ENCODE measurements around the gene UNC45A. TPM values are rescaled to one million over a fixed set of nuclear protein-coding genes. Genes with fewer than 3 reads are reported as not detected.
A peak's percentile ranks its signal among the peaks of the same experiment; 100 is the strongest.

Gene UNC45A
- total RNA-seq, 1 experiment from 2014 or later, result 101 TPM

- ChIA-PET CTCF (interaction anchor here (1.0 to 4.7 kb wide), 5 partner anchors 34 to 278 kb away, joined by 3 to 20 read pairs (median 3); no protein-coding TSS in a partner anchor), POLR2A (no interaction called here)
- Mint-ChIP-seq H3K4me3 (no peak overlapping the region), H3K4me1 (peaks cover 33% of the 10 kb centered on the region), H3K36me3 (peaks cover 2% of the 10 kb centered on the region), H3K9me3 (no peaks in the 10 kb centered on the region), H3K27me3 (ENCODE audit: low read depth) (no peaks in the 10 kb centered on the region), H3K27ac (no peak overlapping the region)
- DNase-seq (ENCODE audit: low spot score) (no peak), ATAC-seq (no peak)
- TF ChIP-seq JAZF1 (CRISPR knock-in tag; IDR thresholded peaks at IDR 0.05) (no peak), CREM (CRISPR knock-in tag; IDR thresholded peaks at IDR 0.05) (no peak), ZNF396 (CRISPR knock-in tag; IDR thresholded peaks at IDR 0.05; ENCODE audit: borderline replicate concordance) (no peak), NFATC4 (CRISPR knock-in tag; IDR thresholded peaks at IDR 0.05) (no peak), RORB (CRISPR knock-in tag; IDR thresholded peaks at IDR 0.05) (no peak), NR3C1 (CRISPR knock-in tag; conservative IDR thresholded peaks at IDR 0.05; ENCODE audit: low read depth) (no peak), ZNF423 (CRISPR knock-in tag; IDR thresholded peaks at IDR 0.05) (no peak), NR2C2 (CRISPR knock-in tag; IDR thresholded peaks at IDR 0.05) (no peak), ZNF263 (CRISPR knock-in tag; IDR thresholded peaks at IDR 0.05; ENCODE audit: low read depth) (no peak)
These were observed 55.4 kb downstream of the UNC45A start for GRCh38 chr15:90990446-90990845.

DNA sequence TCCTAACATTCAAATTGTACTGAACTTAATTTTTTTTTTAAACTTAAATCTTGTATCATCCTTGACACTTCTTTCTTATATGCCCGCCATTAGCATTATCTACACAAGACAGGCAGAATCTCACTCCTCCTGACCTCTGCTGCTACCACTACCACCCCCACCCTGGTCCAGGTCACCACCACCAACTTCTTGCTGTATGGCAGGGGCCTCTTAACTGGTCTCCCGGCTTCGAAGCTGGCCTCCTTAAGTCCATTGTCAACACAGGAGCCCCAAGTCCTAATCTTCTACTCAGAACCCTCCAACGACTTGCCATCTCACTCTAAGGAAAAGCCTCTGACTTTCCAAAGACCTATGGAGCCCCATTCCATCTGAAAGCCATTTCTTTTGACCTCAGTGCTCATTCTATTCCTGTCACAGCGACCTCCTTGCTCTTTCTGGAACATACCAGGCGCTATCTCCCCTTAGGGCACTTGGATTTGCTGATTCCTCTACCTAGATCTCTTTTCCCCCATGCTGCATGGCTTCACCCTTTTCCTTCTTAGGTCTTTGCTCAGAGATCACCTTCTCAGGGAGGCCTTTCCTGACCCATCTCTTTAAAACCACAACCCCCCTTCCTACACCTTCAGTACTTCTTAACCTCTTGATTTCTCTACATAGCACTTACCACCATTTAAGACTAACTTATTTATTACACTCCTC is 56.7 kb downstream of the UNC45A start:
- H3K27me3 Mint-ChIP-seq (ENCODE audit: low read depth), result no peaks in the 10 kb centered on the region
- peaks cover 2% of the 10 kb centered on the region for H3K36me3 Mint-ChIP-seq
- TF ChIP-seq TCF7 (CRISPR knock-in tag; IDR thresholded peaks at IDR 0.05; ENCODE audit: low read depth), result no peak
- TF ChIP-seq JUN (CRISPR knock-in tag; IDR thresholded peaks at IDR 0.05), result no peak
- no peak for TF ChIP-seq ELF4 (CRISPR knock-in tag; IDR thresholded peaks at IDR 0.05; ENCODE audit: low read depth)
- no peak for TF ChIP-seq NFATC4 (CRISPR knock-in tag; IDR thresholded peaks at IDR 0.05)
- TF ChIP-seq ZNF138 (CRISPR knock-in tag; conservative IDR thresholded peaks at IDR 0.05), result no peak
- no peak for TF ChIP-seq JAZF1 (CRISPR knock-in tag; IDR thresholded peaks at IDR 0.05)
- no peak for TF ChIP-seq ZNF425 (CRISPR knock-in tag; conservative IDR thresholded peaks at IDR 0.05)
- no peak for TF ChIP-seq ZNF423 (CRISPR knock-in tag; IDR thresholded peaks at IDR 0.05)
- no peak for TF ChIP-seq EMX1 (CRISPR knock-in tag; IDR thresholded peaks at IDR 0.05)
- no peak for TF ChIP-seq CREM (CRISPR knock-in tag; IDR thresholded peaks at IDR 0.05)
- TF ChIP-seq USF1 (CRISPR knock-in tag; IDR thresholded peaks at IDR 0.05), result no peak
- no peak for TF ChIP-seq ZBTB21 (CRISPR knock-in tag; IDR thresholded peaks at IDR 0.05; ENCODE audit: borderline replicate concordance)
- TF ChIP-seq ETV6 (CRISPR knock-in tag; IDR thresholded peaks at IDR 0.05), result no peak
- H3K4me3 Mint-ChIP-seq, result peak overlapping the region; percentile 11; the same call in 1 of the 2 replicates
- DNase-seq (ENCODE audit: low spot score) (no peak), ATAC-seq (no peak)
- ChIA-PET CTCF (no interaction called here), POLR2A (no interaction called here)
- H3K9me3 Mint-ChIP-seq, result no peaks in the 10 kb centered on the region
- peak overlapping the region; percentile 70 for H3K27ac Mint-ChIP-seq
- peaks cover 38% of the 10 kb centered on the region for H3K4me1 Mint-ChIP-seq

DNA sequence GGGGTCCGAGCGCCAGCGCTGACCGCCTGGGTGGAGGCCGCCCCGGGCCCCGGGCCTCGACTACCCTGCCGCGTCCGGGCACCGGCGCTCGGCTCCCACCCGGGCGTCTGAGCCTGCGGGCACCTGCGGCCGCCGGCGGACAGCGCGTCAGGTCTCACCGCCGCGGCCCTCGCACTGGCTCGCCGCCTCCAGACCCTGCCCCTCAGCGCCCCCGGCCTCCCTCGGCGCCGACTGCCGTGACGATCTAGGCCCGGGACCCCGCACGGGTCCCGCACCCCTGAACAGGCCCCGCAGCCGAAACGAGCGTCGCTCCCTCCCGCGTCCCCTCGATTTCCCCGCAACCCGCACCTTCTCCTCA is 59.0 kb downstream of the UNC45A start:
- Mint-ChIP-seq H3K4me1 (peaks cover 23% of the 10 kb centered on the region), H3K36me3 (peaks cover 22% of the 10 kb centered on the region), H3K27ac (peak overlapping the region; percentile 99), H3K4me3 (peak overlapping the region; percentile 99), H3K27me3 (ENCODE audit: low read depth) (no peaks in the 10 kb centered on the region), H3K9me3 (no peaks in the 10 kb centered on the region)
- DNase-seq (ENCODE audit: low spot score) (peak; percentile 27), ATAC-seq (peak; percentile 6)
- ChIA-PET POLR2A (interaction anchor here (0.6 to 1.2 kb wide), 6 partner anchors 17 to 56 kb away, joined by 3 to 4 read pairs (median 3); partner anchors contain the start of gene RCCD1), CTCF (interaction anchor here (0.7 to 3.7 kb wide), 6 partner anchors 38 to 254 kb away, joined by 3 to 31 read pairs (median 4); partner anchors contain the start of genes HDDC3 and RCCD1)
- no peak for TF ChIP-seq AFF4 (CRISPR knock-in tag; IDR thresholded peaks at IDR 0.05; ENCODE audit: borderline replicate concordance)
- no peak for TF ChIP-seq MYBL2 (CRISPR knock-in tag; IDR thresholded peaks at IDR 0.05)
- no peak for TF ChIP-seq PREB (CRISPR knock-in tag; IDR thresholded peaks at IDR 0.05; ENCODE audit: borderline replicate concordance)
- TF ChIP-seq JUN (CRISPR knock-in tag; IDR thresholded peaks at IDR 0.05), result no peak
- no peak for TF ChIP-seq ZNF423 (CRISPR knock-in tag; IDR thresholded peaks at IDR 0.05)
- TF ChIP-seq SP1 (CRISPR knock-in tag; conservative IDR thresholded peaks at IDR 0.05), result no peak
- TF ChIP-seq HMGXB4 (CRISPR knock-in tag; IDR thresholded peaks at IDR 0.05), result no peak

All from WTC11 (cell line).